HG03354 (cell line): ENCODE data around the gene COA1.
"Not testable (repeated sequence)": the region's sequence is repeated elsewhere in the genome, so short reads cannot be mapped to it uniquely, and the experiment has no call there.

Experiments used
- ATAC-seq: cut with Tn5 transposase; IDR thresholded peaks from one replicate; pipeline ENCODE4 v1.9.1; 2021; ENCODE audit warnings: mild to moderate bottlenecking; ENCODE audit not compliant: unreplicated experiment, poor library complexity, severe bottlenecking

The COA1 gene

DNA sequence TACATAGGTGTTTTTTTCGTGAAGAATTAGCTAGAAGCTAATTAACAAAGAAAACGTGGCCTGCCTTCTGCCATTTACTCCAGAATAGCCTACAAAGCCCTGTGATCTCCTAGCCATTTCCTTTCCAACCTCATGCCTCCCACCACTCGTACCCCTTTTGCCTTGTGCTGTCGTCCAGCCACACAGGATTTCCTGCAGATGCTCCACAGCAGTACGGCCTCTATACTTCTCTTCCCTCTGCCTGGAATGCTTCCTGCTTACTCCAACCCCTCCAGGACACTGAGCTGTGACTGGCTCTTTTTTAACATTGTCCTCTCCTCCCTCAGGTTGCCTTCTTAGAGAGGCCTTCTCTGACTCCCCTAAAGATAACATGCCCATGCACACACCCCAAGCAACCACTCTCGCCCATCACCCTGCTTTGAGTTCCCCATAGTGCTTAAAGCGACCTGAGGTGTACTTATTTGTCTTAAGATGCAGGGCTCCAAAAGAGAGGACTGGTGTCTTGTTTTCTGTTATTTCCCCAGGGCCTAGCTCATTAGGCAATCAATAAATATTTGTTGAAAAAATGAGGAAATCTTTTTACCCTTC, 113.7 kb downstream of the COA1 start:
- ATAC-seq: no peak

GRCh38 chr7:43612599-43613589, 116.4 kb downstream of the COA1 start:
- ATAC-seq: peak; percentile 68

DNA sequence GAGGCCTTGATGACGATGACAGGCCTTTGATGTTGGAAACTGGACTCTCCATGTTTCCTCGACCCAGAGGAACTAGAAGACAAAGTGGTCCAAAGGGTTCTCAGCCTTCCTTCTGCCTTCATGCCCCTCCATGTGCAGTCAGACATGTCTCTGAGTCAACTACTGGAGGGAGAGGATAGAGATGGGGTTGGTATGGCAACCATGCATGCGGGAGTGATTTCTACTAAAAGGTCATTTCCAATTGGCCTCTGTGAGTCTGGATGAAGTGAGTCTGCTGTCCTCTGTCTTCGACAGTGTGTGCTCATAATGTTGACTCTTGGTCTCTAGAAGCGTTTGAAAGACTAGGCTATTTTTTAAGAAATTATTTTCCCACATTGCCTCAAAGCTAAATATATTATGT, 117.2 kb downstream of the COA1 start:
- ATAC-seq: no peak

- ATAC-seq: no peak
These were observed 120.2 kb downstream of the COA1 start for GRCh38 chr7:43609097-43609496.

- ATAC-seq: no peak
These were observed 125.1 kb downstream of the COA1 start for GRCh38 chr7:43604251-43604650.

- ATAC-seq: no peak
These were observed 127.1 kb downstream of the COA1 start for GRCh38 chr7:43602256-43602655.

DNA sequence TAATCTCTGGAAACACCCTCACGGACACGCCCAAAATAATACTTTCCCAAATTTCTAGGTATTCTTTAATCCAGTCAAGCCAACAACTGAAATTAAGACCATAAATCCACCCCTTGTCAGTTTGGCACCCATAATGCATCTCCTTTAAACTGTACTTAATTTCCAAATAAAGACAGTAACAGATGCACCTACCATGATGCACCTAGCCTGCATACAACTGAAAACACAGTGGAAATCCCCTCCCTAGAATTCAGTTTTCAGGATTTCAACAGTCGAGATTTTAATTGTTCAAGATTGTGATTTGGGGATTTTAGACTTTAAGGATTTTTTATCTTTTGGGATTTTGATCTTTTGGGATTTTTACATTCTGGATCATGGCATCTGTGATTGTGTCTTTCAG, 129.3 kb downstream of the COA1 start:
- no peak for ATAC-seq

DNA sequence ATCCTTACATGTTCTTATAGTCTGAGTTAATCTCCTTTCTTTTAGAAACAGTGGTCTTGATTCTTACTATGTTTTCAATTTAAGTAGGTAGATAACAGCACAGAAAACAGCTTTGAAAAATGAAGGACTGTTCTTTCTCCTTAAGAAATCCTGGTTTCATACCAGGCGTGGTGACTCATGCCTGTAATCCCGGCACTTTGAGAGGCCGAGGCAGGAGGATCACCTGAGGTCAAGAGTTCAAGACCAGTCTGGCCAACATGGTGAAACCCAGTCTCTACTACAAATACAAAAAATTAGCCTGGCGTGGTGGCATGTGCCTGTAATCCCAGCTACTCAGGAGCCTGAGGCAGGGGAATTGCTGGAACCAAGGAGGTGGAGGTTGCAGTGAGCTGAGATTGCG, 132.9 kb downstream of the COA1 start:
- ATAC-seq: not testable (repeated sequence)

GRCh38 chr7:43594020-43594419, 135.3 kb downstream of the COA1 start:
- ATAC-seq: no peak

- ATAC-seq: no peak
These were observed 136.3 kb downstream of the COA1 start for GRCh38 chr7:43593010-43593409.

DNA sequence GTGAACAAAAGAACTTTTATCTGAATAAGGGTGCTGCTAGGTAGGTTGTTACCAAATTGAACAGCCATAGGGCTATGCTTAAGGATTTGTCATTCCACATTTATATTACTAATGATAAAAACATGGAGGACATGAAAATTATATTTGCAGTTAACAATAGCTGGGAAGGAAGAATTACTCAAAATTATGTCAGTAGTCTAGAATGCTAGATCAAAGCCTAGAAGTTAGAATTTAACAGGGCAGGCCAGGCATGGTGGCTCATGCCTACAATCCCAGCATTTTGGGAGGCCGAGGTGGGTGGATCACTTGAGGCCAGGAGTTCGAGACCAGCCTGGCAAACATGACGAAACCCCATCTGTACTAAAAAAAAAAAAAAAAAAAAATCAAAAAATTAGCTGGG, 137.0 kb downstream of the COA1 start:
- no peak for ATAC-seq

DNA sequence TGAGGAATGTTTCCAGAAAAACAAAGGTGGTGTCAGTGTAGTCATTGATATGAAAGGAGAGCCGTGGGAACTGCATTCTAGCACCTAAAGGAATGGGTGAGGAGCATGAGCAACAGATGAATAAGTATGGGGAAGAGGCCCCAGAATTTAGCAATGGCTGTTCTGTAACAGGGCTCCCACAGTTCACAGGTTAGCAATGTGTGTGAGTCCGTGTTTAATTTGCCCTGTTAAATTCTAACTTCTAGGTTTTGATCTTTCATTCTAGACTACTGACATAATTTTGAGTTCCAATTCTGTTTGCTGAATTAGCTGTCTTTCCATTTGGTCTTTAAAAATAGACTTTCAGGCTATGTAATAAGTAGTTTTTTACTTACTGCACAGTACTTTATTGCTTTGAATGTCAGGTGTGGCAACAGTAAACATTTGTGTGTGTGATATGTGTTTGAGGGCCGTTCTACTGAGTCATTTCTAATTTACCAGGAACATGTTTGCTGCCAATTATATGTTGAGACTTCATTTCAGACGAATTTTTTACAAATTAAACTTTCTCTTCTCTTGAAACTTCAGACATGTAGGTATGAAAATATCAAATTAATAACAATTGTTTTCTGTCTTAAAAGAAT, 137.7 kb downstream of the COA1 start:
- peak; percentile 15 for ATAC-seq

DNA sequence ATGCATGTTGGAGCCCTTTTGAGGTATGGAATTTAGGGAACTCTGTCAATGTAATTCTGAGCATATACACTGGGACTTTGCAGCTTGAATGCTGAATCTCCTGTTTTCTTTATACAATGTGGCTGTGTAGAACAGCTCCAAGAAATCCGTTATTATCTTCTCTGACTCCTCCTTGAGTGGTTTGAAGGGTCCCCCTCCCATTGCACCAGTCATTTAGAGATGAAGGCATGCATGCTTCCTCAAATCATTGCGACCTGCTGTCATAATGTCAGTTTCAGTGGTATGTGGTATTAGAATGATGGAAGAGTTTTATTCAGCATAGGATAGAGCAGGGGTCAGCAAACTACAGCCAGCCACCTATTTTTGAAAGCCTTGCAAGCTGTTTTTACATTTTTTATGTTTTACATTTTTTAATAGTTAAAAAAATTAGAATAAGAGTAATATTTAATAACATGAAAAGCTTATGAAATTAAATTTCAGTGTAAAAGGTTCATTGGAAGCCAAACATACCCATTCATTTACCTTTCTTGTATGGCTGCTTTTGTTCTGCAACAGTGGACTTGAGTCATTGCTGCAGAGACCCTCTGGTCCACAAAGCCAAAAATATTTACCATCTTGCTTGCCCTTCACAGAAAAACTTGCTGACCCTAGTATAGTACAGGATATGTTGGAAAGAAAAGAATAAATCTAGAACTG, 138.3 kb downstream of the COA1 start:
- ATAC-seq: peak; percentile 69

DNA sequence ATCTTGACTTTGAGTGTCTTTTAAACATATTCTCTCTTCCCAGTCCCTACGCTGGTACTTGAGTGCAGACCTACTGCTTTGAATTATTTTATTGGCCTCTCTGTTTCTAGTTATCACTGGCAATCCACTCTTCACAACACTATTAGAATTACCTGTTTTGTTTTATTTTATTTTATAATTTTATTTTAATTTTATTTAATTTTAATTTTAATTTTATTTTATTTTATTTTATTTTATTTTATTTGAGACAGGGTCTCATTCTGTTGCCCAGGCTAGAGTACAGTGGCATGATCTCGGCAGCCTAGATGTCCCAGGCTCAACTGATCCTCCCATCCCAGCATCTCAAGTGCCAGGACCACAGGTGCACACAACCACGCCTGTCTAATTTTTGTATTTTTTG, 139.6 kb downstream of the COA1 start:
- no peak for ATAC-seq
